ENCODE data around the gene UGGT2.
"Not testable (repeated sequence)": the region's sequence is repeated elsewhere in the genome, so short reads cannot be mapped to it uniquely, and the experiment has no call there.

DNA sequence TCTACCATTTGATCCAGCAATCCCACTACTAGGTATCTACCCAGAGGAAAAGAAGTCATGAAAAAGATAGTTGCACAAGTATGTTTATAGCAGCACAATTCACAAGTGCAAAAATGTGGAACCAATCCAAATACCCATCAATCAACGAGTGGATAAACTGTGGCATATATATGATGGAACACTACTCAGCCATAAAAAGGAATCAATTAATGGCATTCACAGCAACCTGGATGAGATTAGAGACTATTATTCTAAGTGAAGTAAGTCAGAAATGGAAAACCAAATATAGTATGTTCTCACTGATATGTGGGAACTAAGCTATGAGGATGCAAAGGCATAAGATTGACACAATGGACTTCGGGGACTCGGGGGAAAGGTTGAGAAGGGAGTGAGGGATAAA is 1.3 kb downstream of the UGGT2 start:
- TF ChIP-seq CTCF (IDR thresholded peaks at IDR 0.05; ENCODE audit: low read depth, low read length); EZH2phosphoT487 (IDR thresholded peaks at IDR 0.05; ENCODE audit: low read depth): not testable (repeated sequence)
